Measurements from ENCODE around the gene CPLX4. TPM values are rescaled to one million over a fixed set of nuclear protein-coding genes. Genes with fewer than 3 reads are reported as not detected.

The CPLX4 gene, protein sequence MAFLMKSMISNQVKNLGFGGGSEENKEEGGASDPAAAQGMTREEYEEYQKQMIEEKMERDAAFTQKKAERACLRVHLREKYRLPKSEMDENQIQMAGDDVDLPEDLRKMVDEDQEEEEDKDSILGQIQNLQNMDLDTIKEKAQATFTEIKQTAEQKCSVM
- not detected for total RNA-seq

- DNase-seq (no peak), ATAC-seq (no peak)
- Mint-ChIP-seq H3K4me1 (ENCODE audit: low read depth) (no peaks in the 10 kb centered on the region), H3K36me3 (ENCODE audit: insufficient read depth) (no peaks in the 10 kb centered on the region), H3K9me3 (no peaks in the 10 kb centered on the region), H3K27me3 (ENCODE audit: low read depth) (peaks cover 5% of the 10 kb centered on the region), H3K4me3 (no peak within 1 kb of the TSS)
These were observed at the start of gene CPLX4 for GRCh38 chr18:59318460-59319050. TSS of gene CPLX4 (minus strand) at chr18:59318649. CDS start at chr18:59318462, 187 bp downstream.

- Mint-ChIP-seq H3K4me3 (peak overlapping the region; percentile 96), H3K9me3 (no peaks in the 10 kb centered on the region), H3K27me3 (ENCODE audit: low read depth) (peaks cover 3% of the 10 kb centered on the region), H3K36me3 (ENCODE audit: insufficient read depth) (peaks cover 2% of the 10 kb centered on the region), H3K4me1 (ENCODE audit: low read depth) (peaks cover 36% of the 10 kb centered on the region)
- ATAC-seq (no peak), DNase-seq (no peak)
These were observed 41.9 kb upstream of the CPLX4 start for GRCh38 chr18:59360381-59360780.

DNA sequence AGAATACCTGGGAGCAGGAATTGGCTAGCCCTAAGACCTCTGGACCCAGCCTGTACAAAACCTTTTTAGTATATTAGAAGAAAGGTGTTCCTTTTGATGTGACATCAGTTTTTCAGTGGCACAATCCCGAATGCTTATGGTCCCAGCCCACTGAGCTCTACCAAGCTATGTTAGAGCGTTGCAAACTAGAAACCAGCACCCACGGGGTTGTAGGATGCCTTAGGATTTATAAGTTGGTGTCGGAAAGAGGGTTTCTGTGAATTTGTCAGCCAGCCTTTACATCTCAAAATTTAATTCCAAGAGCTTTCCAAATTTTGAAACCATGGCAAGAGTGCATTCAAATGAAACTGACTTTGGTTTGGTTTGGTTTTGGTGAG is 41.1 kb upstream of the CPLX4 start:
- no peak for DNase-seq
- H3K27me3 Mint-ChIP-seq (ENCODE audit: low read depth): peaks cover under 1% of the 10 kb centered on the region
- H3K4me1 Mint-ChIP-seq (ENCODE audit: low read depth): peaks cover 36% of the 10 kb centered on the region
- ATAC-seq: peak; percentile 1 to 2
- peaks cover 8% of the 10 kb centered on the region for H3K36me3 Mint-ChIP-seq (ENCODE audit: insufficient read depth)
- no peaks in the 10 kb centered on the region for H3K9me3 Mint-ChIP-seq
- peak overlapping the region; percentile 96 for H3K4me3 Mint-ChIP-seq

DNA sequence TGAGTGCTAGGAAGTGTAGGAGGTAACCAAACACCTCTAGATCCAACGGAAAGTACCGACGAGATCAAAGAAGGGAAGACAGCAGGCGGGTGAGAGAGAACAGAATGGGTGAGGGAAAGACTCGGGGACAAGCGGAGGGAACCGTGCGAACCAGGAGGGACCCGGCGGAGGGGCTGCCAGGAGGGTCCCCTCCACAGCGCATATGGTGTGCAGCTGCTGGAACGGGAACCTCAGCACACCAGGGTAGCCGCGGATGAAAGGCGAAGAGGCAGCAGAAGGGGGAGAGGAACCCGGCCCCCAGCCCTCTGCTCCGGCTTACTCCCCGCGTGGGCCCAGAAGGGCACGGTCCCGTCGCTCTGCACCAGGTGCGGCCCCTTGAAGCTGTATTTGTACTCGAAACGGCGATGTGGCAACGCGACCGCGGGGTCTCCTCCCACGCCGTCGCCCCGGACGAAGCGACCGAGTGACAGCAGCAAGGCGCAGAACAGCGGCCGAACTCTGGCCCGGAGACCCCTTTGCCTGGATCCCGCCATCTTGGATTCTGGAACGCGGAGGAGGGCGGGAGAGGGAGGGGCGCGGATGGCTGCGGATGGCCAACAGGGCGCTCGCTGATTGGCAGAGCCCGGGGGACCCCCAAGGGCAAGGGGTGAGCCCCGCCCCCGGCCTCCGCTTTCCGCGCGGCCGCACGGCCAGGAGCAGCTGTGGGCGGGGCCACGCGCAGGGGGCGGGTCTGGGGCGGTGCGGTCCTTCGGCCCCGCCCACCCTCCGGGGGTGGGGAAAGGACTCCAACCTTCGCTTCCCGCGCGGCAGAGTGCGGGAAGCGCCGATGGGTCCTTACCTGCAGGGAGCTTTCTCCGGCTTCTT is 40.5 kb upstream of the CPLX4 start, which contains the start of gene LMAN1:
Gene LMAN1, minus strand, starts transcription at position 554 of the 864 bp plus-strand sequence. Its CDS starts 21 bp downstream, at position 533.
- DNase-seq (peak; percentile 92), ATAC-seq (peak; percentile 91)
- H3K36me3 Mint-ChIP-seq (ENCODE audit: insufficient read depth): peaks cover 8% of the 10 kb centered on the region
- peaks cover 36% of the 10 kb centered on the region for H3K4me1 Mint-ChIP-seq (ENCODE audit: low read depth)
- H3K9me3 Mint-ChIP-seq: no peaks in the 10 kb centered on the region
- H3K4me3 Mint-ChIP-seq: peak within 1 kb of the TSS; percentile 96
- no peaks in the 10 kb centered on the region for H3K27me3 Mint-ChIP-seq (ENCODE audit: low read depth)

DNA sequence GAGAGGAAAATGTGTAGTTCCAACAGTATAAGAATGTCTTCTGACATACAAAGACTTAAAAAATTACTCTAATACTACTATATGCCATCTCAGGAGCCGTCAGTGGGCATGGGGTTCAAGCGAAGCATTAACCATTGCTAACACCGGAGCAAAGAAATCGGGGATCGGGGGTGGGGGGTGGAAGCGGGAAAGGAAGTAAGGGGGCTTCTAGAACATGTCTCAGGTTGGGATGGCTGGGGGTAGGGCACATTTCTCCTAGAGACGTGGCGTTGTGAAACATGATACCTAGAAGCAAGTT is 39.9 kb upstream of the CPLX4 start:
- peaks cover 9% of the 10 kb centered on the region for H3K36me3 Mint-ChIP-seq (ENCODE audit: insufficient read depth)
- H3K4me3 Mint-ChIP-seq: peak overlapping the region; percentile 96
- no peaks in the 10 kb centered on the region for H3K9me3 Mint-ChIP-seq
- H3K27me3 Mint-ChIP-seq (ENCODE audit: low read depth): no peaks in the 10 kb centered on the region
- no peak for ATAC-seq
- H3K4me1 Mint-ChIP-seq (ENCODE audit: low read depth): peaks cover 37% of the 10 kb centered on the region
- DNase-seq: no peak

- no peak for DNase-seq
- peaks cover 41% of the 10 kb centered on the region for H3K4me1 Mint-ChIP-seq (ENCODE audit: low read depth)
- peaks cover 13% of the 10 kb centered on the region for H3K36me3 Mint-ChIP-seq (ENCODE audit: insufficient read depth)
- peak in 1 of 2 donors; percentile 27 for ATAC-seq
- H3K27me3 Mint-ChIP-seq (ENCODE audit: low read depth): no peaks in the 10 kb centered on the region
- H3K9me3 Mint-ChIP-seq: no peaks in the 10 kb centered on the region
- peak overlapping the region; percentile 96 for H3K4me3 Mint-ChIP-seq
These were observed 39.5 kb upstream of the CPLX4 start for GRCh38 chr18:59357928-59358327.

DNA sequence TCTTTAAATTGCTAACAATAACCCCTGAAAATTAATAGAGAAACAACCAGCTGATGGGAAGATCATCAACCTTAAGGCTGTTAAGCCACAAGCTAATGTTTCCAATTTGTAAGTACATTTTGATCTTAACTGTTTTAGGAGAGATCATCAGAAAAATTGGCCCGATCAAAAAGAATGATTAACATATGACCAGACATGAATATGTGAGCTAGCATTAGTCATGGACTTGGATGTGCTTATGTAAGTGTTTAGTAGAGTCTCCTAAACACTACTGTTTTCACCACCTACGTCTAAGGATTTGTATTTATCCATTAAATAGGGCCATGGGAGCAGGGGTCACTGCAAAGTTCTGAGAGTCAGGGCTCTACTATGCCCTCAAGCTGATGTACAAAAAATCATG is 36.3 kb upstream of the CPLX4 start:
- no peaks in the 10 kb centered on the region for H3K9me3 Mint-ChIP-seq

DNA sequence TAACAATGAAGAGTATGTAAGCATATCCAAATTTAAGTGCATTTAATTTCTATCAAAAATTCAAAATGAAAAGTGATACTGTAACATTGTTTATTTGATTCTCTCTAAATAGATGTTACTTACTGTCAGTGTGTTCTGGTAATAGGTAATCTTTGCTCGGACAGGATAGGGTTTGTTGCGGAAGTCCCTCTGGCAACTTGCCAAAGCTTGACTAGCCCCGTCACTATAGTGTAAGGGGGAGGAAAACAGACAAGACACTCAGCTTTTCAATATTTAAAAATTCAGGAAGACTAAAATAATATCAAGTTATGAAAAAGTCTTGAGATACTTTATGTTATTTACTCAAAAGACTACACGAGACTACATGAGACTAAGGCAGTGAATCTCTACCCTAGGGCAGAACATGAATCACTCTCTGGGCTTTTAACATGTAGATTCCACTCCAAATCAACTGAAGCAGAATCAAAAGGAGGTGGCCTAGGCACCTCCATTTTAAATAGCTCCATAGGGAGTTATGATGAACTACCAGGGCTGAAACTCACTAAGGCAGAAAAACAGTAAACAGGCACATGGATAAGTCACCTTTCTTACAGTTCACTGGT is 34.7 kb upstream of the CPLX4 start:
- no peak for DNase-seq
- no peak overlapping the region for H3K4me3 Mint-ChIP-seq
- peaks cover 42% of the 10 kb centered on the region for H3K36me3 Mint-ChIP-seq (ENCODE audit: insufficient read depth)
- H3K9me3 Mint-ChIP-seq: no peaks in the 10 kb centered on the region
- ATAC-seq: no peak
- H3K4me1 Mint-ChIP-seq (ENCODE audit: low read depth): peaks cover 38% of the 10 kb centered on the region
- no peaks in the 10 kb centered on the region for H3K27me3 Mint-ChIP-seq (ENCODE audit: low read depth)

More for the DNA sequence above, 36.3 kb upstream of the CPLX4 start:
- peaks cover 43% of the 10 kb centered on the region for H3K4me1 Mint-ChIP-seq (ENCODE audit: low read depth)
- peaks cover 32% of the 10 kb centered on the region for H3K36me3 Mint-ChIP-seq (ENCODE audit: insufficient read depth)
- ATAC-seq: no peak
- H3K4me3 Mint-ChIP-seq: no peak overlapping the region
- no peaks in the 10 kb centered on the region for H3K27me3 Mint-ChIP-seq (ENCODE audit: low read depth)
- DNase-seq: no peak

DNA sequence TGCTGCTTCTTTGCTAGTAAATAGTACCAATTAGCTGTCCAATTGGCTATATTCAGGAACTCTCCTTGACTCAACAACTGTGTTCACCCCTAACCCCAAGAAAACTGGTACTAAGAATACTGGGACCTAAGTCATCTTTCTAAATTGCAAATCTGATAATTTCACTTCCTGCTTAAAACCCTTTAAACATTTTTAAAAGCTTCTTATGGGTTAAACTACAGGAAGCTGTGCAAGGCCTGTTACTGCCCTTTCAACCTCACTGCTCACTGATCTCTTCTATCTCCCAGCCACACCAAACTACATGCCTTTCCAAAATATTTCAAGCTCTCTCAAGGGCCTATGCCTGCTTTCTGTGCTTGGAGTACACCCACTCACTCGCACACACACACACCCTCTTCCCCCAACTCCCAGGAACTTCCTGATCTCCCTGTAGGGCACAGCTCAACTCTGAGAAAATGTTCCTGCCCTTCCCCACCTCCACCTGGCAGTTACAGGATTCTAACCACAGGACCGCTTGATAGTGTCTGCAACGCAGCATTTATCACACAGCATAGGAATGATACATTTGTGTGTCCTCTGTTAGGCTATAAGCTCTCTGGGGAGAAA is 33.9 kb upstream of the CPLX4 start:
- ATAC-seq: no peak
- Mint-ChIP-seq H3K9me3 (no peaks in the 10 kb centered on the region), H3K4me1 (ENCODE audit: low read depth) (peaks cover 31% of the 10 kb centered on the region), H3K27me3 (ENCODE audit: low read depth) (no peaks in the 10 kb centered on the region), H3K4me3 (no peak overlapping the region), H3K36me3 (ENCODE audit: insufficient read depth) (peaks cover 47% of the 10 kb centered on the region)
- DNase-seq: no peak

GRCh38 chr18:59345556-59345955 is 27.1 kb upstream of the CPLX4 start:
- peaks cover 68% of the 10 kb centered on the region for H3K36me3 Mint-ChIP-seq (ENCODE audit: insufficient read depth)
- H3K4me1 Mint-ChIP-seq (ENCODE audit: low read depth): peaks cover 34% of the 10 kb centered on the region
- H3K27me3 Mint-ChIP-seq (ENCODE audit: low read depth): no peaks in the 10 kb centered on the region
- ATAC-seq: no peak
- H3K9me3 Mint-ChIP-seq: peaks cover 21% of the 10 kb centered on the region
- DNase-seq: no peak
- no peak overlapping the region for H3K4me3 Mint-ChIP-seq

- Mint-ChIP-seq H3K36me3 (ENCODE audit: insufficient read depth) (peaks cover 72% of the 10 kb centered on the region), H3K4me3 (no peak overlapping the region)
These were observed 26.5 kb upstream of the CPLX4 start for GRCh38 chr18:59344996-59345395.

GRCh38 chr18:59343926-59344325 is 25.5 kb upstream of the CPLX4 start:
- H3K9me3 Mint-ChIP-seq: peaks cover 22% of the 10 kb centered on the region
- H3K4me1 Mint-ChIP-seq (ENCODE audit: low read depth): peaks cover 34% of the 10 kb centered on the region
- H3K27me3 Mint-ChIP-seq (ENCODE audit: low read depth): no peaks in the 10 kb centered on the region
- no peak for ATAC-seq
- H3K4me3 Mint-ChIP-seq: no peak overlapping the region
- DNase-seq: no peak
- peaks cover 74% of the 10 kb centered on the region for H3K36me3 Mint-ChIP-seq (ENCODE audit: insufficient read depth)

More at GRCh38 chr18:59344996-59345395, 26.5 kb upstream of the CPLX4 start:
- ATAC-seq (no peak), DNase-seq (no peak)
- H3K27me3 Mint-ChIP-seq (ENCODE audit: low read depth): no peaks in the 10 kb centered on the region
- H3K4me1 Mint-ChIP-seq (ENCODE audit: low read depth): peaks cover 34% of the 10 kb centered on the region
- peaks cover 22% of the 10 kb centered on the region for H3K9me3 Mint-ChIP-seq

DNA sequence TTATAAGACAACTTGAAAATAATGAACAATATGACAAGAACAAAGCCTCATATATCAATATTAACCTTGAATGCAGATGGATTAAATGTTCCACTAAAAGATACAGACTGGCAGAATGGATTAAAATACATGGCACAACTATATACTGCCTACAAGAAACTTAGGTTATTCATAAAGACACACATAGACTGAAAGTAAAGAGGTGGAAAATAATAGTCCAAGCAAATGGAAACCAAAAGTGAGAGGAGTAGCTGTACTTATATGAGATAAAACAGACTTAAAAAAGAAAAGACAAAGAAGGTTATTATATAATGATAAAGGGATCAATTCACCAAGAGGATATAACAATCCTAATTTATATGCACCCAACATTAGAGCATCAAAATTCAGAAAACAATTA is 22.4 kb upstream of the CPLX4 start:
- ATAC-seq (peak; percentile 62 to 65), DNase-seq (no peak)
- Mint-ChIP-seq H3K4me3 (no peak overlapping the region), H3K4me1 (ENCODE audit: low read depth) (peaks cover 34% of the 10 kb centered on the region), H3K27me3 (ENCODE audit: low read depth) (no peaks in the 10 kb centered on the region), H3K9me3 (peaks cover 22% of the 10 kb centered on the region), H3K36me3 (ENCODE audit: insufficient read depth) (peaks cover 83% of the 10 kb centered on the region)

GRCh38 chr18:59340312-59340711 is 21.9 kb upstream of the CPLX4 start:
- Mint-ChIP-seq H3K36me3 (ENCODE audit: insufficient read depth) (peaks cover 81% of the 10 kb centered on the region), H3K27me3 (ENCODE audit: low read depth) (no peaks in the 10 kb centered on the region), H3K9me3 (peaks cover 22% of the 10 kb centered on the region), H3K4me3 (no peak overlapping the region), H3K4me1 (ENCODE audit: low read depth) (peaks cover 34% of the 10 kb centered on the region)
- ATAC-seq (no peak), DNase-seq (no peak)
